GM19463 (cell line): ENCODE measurements around the gene MCU.
"Not testable (repeated sequence)": the region's sequence is repeated elsewhere in the genome, so short reads cannot be mapped to it uniquely, and the experiment has no call there.

Experiments
- ATAC-seq: cut with Tn5 transposase; IDR thresholded peaks from one replicate; pipeline ENCODE4 v1.9.1; 2021; ENCODE audit warnings: mild to moderate bottlenecking, moderate library complexity; ENCODE audit not compliant: unreplicated experiment

MCU gene

DNA sequence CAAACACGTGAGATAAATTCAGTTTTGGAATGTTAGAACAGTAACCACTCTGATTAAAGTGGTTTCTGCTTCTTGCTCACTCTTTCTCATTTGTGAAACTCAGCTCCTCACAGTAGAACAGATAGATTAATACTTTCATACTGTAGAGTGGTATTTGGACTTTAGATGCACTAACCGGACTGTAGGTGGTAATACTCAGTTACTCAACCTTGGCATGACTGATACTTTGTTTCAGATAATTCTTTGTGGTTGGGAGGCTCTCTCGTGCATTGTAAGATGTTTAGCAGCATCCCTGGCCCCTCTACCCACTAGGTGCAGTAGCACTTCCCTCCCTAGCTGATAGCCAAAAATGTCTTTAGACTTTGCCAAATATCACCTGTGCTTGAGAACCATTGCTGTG is 37.6 kb downstream of the MCU start:
- peak; percentile 82 for ATAC-seq

DNA sequence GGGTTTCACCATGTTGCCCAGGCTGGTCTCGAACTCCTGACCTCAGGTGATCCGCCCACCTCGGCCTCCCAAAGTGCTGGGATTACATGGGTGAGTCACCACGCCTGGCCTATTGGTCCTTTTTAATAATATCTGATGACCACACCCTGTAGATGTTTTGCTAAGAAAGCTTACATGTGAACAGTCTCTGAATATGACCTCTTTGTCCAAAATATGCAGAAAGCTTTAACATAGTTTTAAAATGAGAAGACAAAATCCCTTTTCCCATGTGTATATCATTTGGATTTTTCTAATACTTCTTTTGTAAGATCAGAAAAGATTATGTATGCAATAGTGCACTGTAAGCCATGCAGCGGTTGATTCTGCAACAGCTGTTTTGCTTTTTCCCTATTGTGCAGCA is 38.5 kb downstream of the MCU start:
- ATAC-seq: no peak

DNA sequence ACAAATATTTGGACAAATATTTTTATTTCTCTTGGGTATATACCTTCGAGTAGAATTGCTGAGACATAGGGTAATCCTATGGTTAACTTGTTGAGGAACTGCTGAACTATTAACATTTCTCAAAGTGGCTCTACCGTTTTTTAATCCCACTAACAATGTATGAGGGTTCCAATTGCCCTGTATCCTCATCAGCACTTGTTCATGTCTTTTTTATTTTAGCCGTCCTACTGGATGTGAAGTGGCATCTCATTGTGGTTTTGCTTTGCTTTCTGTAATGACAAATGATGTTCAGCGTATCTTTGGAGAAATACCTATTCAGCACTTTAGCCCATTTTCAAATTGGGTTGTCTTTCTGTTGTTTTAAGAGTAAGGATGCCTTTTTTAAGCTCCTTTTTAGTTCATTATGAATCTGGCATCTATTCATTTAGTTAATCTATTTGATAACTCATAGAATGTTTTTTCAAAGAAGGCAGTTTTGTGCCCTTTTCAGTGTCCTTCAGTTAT is 40.0 kb downstream of the MCU start:
- no peak for ATAC-seq

DNA sequence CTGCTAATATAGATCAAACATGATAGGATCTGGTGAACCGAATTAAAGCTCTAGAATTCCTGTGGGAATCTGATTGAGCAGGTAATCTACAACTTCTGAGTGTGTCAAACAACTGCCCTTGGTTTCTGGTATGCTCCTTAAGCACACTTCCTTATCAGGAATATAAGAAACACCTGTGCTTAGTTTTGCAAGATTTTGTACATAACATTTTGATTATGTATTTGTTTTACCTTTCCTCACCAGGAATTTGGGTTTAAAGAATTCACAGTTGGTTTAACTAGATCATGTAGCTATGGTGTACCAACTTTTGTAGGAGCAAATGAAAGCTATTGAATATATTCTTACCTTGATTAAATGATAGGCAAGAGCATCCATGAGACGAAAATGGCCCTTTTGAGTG is 40.6 kb downstream of the MCU start:
- no peak for ATAC-seq

DNA sequence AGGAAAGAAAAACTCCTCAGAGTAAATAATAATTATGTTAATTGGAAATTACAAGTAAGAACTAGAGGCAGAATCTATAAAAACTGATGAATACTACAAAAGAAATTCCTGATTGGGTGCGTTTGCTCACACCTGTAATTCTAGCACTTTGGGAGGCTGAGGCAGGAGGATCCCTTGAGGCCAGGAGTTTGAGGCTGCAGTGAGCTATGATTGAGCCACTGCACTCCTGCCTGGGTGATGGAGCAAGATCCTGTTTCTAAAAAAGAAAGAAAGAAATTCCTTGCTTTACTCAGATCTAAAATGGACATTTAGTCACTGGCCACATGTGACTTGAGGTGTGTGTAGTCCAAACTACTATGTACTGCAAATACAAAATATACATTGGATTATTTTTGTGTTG is 42.0 kb downstream of the MCU start:
- ATAC-seq: no peak

DNA sequence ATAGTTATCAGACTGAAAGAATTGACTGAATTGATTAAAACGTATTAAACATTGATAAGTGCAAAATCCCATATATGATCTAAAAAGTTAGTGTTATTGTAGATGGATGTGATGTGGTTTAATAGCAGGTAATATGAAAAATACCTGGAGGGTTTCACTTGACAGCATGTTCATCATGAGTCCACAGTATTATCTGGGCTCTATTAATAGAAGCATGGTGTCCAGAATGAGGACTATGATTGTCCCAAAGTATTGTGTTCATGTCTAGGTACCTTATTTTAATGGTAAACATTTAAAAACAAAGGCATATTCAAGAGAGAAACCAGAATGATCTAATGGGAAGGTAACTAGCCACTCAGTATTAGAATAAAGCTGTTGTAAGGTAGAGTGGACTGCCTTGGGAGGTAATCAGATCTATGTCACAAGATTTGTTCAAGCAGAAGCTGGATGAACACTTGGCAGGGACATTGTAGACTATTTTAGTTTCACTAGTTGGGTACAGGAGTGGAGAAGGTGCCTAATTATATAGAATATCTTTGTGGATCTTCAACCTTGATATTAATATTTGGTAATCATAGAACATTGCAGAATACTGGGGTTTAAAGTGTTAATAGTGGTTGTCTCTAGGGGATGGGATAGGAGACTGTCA is 43.5 kb downstream of the MCU start:
- ATAC-seq: no peak

DNA sequence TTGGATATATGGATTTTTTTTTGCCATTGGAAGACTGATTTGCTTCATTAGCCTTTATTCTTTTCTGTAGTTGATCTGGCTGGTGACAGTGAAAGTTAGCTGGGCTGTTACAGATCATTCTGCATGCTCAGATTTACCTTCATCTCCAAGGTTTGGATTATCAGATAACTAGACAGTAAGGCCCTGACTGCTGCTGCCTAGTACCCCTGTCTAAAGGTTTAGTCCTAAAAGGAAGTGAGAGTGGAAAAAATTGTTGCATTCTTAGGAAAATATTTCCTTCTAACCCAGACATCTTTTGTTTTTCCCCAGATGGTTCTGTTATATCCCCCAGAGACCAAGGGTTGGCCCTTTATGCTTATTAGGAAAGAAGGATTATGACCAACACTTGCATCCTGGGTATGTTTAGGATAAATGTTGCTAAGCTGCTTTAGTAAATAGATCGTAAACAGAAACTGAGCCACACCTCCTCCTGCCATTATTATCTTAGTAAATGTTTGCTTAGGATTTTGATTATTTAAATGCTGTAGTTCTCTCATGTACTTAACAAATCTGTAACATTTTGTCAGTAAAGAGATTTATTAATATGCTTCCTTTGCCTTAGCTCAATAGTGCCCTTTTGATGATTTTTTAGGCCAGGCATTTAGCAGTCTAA is 44.4 kb downstream of the MCU start:
- no peak for ATAC-seq

DNA sequence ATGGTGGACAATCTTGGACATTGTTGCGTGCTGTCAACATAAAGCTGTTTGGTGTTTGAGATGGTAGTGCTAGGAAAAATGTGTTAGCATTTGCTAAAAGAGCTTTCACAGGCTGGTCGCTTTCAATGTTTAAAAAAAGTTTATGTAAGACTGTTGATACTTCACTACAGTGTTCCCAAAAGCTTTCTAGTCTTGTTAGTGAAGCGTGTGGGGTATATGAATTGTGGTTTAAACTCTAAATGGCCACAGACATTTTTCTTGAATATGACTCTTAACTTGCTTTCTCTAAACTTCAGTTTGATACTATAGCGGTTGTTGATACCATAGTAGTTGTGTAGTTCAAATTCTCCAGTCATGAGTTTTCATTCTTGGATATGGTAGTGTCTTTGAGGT is 44.9 kb downstream of the MCU start:
- no peak for ATAC-seq

DNA sequence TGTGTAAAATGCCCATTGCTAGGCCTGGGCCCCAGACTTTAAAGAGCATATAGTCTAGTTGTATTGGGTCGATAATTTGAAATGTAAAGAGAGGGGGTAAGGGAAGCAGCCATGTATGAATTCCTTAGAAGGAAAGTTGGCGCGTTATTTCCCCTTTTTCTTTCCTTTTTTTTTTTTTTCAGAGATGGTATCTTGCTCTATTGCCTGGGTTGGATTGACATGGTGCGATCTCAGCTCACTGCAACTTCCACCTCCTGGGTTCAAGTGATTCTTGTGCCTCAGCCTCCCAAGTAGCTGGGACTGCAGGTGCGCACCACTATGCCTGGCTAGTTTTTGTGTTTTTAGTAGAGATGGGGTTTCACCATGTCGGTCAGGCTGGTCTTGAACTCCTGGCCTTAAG is 45.4 kb downstream of the MCU start:
- ATAC-seq: not testable (repeated sequence)

DNA sequence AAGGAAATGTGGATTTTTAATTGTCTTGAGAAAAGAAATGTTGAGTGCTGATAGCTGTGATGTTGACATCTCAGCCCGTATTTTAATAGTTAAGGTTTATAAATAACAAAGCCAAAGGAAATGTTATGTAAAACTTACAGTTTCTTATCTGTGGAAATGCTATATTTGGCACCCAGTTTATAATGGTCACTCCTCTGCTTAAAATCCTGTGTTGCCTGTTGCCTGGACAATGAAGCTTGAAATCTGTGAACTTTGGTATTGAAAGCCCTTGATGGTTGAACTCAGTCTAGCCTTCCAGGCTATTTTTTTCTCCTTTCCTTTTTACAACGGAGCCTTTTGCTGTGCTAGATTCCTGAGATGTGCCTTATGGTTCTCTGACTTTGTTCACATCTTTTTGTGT is 46.5 kb downstream of the MCU start:
- no peak for ATAC-seq

DNA sequence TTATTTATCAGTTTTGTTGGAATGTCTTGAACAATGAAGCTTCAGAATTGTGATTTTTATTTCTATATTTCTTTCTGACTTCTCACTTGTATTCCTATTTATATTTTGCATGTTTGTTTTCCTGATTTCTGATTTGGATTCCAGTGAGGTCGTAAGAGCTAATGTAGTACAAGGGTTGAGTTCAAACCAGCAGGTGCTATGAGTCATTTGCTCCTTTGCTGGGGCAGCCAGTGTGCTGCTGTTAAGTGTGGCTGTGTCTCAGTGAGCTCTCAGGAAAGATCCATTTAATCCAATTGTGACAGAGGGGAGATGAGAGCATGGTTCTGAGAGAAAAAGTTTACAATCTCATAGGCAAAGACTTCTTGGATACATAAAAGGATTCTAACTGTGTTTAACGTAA is 48.6 kb downstream of the MCU start:
- no peak for ATAC-seq

DNA sequence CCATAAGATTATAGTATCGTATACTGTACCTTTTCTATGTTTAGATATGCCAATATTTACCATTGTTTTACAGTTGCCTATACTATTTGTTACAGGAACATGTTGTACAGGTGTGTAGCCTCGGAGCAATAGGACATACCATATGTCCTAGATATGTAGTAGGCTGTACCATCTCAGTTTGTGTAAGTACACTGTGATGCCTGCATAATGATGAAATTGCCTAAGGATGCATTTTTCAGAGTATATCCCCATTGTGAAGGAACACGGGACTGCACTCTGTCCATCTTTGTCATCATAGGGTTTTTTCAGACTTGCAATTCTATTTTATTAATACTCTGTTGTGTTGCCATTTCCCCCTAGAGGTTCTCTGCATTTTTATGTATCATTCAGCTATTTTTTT is 50.1 kb downstream of the MCU start:
- no peak for ATAC-seq

DNA sequence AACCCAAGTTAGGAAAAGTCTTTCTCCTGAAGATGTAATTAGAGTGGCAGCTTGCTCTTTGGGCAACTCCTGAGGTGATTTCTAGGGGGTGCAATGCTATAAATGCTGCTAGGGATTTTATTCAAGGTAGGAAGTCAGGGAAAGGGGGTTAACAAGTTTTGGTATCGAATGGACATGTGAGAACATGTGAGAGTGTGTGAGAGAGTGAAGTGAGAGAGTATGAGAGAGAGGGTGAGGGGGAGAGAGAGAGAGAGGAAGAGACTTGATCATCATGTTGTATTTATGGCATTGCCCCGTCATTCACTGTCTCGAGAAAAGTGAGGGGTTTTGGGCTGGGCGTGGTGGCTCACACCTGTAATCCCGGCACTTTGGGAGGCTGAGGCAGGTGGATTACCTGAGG is 50.9 kb downstream of the MCU start:
- no peak for ATAC-seq

DNA sequence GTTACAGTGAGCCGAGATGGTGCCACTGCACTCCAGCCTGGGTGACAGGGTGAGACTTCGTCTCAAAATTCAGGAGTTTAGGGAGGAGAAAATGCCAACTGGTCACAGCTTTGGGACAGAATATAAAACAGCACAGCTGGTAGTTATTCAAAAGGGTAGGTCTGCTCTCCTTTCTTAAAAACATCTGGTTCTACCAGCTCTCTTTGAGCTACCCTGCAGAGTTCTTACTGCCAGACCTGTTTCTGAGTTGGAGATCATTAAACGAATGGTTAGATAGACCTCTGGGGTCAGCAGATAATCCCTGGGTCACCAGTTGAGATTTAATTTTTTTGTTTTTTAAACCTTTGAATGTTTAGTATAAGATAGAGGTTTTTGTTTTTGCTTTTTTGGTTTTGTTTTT is 52.6 kb downstream of the MCU start:
- no peak for ATAC-seq

DNA sequence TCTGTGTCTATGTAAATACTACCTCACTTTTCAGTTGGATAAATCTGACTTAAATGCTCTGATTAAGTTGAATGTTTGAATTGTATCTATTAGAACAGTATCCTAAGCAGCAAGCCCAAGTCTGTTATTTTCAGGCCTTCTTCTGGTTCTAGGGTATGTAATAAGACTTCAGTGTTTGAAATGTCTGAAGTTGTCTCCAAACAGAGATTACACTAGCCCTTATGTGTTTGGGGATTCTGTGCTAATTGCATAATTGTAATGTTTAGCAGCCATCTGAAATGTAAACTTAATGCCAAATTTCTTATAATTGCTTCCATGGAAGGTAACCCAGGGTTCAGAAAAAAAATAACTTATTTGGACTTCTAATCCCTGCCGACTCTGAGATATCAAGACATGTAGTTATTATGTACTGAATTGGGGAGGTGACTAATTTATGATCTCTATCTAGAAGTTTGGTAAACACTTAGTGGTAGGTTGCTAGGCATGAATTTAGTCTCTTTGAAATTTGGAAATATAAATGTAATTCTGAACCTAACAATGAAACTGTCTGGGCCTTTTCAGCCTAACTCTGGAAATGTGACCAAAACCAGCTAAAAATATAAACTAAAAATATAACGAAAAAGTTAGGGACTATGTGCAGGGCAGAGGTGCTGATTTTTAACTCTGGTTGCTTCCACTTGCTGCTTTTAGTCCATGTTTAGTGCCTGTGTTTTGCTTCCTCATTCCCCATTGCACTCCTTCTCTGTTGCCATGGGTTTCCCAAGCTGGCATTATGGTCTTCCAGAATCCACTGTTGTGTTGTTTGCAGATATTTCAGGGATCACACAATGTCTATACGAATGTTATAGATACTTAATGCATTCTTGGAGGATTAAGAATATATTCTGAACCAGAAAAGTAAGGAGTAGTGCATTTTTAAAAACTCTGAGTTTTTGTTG is 54.8 kb downstream of the MCU start:
- no peak for ATAC-seq

DNA sequence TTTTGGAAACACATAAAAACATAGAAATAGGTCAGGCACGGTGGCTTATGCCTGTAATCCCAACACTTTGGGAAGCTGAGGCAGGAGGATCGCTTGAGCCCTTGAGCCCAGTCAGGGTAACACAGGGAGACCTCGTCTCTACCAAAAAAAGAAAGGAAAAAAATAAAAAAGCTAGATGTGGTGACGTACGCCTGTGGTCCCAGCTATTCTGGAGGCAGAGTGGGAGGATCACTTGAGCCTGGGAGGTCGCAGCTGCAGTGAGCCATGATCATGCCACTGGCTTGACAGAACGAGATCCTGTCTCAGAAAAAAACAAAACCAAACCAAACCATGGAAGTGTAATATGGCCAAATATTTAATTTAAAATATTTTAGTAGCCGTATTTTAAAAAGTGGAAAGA is 55.6 kb downstream of the MCU start:
- ATAC-seq: no peak

DNA sequence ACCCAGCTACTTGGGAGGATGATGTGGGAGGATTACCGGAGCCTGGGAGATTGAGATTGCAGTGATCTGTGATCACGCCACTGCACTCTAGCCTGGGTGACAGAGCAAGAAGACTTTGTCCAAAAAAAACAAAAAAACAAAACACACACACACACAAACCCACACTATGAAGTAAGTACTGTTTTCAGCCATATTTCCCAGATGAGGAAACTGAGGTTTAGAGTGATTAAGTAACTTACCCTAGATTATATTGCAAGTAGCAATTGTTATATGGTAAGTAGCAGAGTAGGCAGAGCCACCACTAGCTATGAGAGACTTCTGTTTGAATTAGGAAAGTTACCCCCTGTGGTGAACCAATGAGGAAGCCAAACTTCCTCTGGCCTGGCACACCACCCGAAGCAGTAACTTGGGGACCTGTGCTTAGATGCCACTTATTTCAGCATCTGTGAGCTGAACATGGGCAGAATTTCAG is 61.9 kb downstream of the MCU start:
- ATAC-seq: no peak

DNA sequence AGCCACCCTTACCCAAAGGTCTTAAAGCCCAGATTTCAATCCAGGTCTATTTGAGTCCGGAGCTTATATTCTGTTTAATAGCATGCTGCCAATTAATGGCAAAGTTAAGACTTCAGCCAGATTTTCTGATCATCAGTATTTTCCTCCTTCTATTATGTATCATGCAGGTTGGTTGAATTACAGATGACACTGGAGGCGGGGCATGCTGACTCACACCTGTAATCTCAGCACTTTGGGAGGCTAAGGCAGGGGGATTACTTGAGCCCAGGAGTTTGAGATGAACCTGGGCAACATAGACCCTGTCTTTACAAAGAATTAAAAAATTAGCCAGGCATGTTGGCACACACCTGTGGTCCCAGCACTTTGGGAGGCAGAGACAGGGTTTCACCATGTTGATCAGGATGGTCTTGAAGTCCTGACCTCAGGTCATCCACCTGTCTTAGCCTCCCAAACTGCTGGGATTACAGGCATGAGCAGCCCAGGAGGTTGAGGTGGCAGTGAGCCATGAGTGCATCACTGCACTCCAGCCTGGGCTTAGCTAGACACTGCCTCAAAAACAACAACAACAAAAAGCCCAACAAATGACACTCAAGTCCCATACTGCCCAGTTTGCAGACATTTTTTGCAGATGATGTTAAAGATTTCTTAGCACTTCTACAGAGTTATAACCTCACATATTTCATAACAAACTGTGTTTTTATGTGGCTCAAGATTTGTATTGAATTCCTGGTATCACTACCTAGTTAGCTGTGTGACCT is 62.5 kb downstream of the MCU start:
- no peak for ATAC-seq

DNA sequence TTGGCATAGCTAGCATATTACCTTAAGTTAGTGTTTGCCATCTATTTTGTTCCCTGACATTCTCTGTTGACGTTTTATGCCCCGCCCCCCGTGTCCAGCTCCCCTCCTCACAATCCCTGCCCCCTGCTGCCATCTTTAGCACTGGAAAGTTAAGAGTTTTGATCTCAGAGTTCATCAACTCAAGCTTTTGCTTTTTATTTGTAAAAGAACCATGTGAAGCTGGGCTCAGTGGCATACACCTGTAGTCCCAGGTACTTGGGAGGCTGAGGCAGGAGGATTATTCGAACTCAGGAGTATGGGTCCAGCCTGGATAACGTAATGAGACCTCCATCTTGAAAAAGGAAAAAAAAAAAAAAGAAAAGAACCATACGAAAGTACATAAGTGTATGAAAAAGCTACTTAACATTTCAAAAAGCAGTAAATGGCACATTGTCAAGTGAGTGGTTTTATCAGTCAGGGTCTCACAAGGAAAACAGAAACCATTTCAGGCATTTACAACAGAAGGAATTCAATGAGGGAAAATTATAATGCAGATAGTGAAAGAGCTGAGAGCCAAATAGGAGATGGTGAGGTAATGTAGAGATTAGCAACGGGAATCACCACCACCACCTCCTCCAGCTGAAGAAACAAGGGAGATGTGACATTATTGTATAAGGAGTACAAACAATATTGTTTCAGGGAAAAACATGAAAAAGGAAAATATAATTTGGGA is 64.9 kb downstream of the MCU start:
- ATAC-seq: no peak

DNA sequence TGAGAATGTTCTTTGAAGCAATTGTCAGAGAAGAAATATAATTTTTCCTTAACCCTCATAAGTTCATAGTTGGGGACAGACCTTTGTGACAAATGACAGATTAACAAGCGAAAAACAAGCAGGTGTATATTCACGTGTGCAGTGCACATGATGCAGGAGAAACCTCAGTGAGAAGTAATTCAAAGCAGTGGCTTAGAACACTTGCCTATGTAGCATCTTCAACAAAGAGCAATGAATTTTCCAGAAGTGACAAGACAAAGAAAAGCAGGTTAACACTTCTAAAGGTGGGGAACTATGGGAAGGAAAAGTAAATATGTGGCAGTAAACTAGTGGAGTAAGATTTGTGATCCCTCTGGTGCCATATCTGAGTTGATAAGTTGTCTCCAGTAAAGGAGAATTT is 65.8 kb downstream of the MCU start:
- no peak for ATAC-seq
